ENCODE measurements around the gene CPXM2.

Gene CPXM2

GRCh38 chr10:123891144-123892071 is at the start of gene CPXM2:
Gene CPXM2 (minus strand): TSS chr10:123891807. CDS start chr10:123891659, 148 bp downstream.
- ChIA-PET POLR2A (no interaction called here), CTCF (no interaction called here)
- no peak for DNase-seq (ENCODE audit: extremely low spot score)
- TF ChIP-seq FOXA1 (IDR thresholded peaks at IDR 0.05) (no peak), ZNF384 (IDR thresholded peaks at IDR 0.05) (no peak), ARNT (IDR thresholded peaks at IDR 0.05) (no peak), TARDBP (IDR thresholded peaks at IDR 0.05) (no peak), SUZ12 (IDR thresholded peaks at IDR 0.05) (no peak)

- POLR2A ChIA-PET: no interaction called here
- no peak for DNase-seq (ENCODE audit: extremely low spot score)
- CTCF ChIA-PET: no interaction called here
- TF ChIP-seq HDGF (IDR thresholded peaks at IDR 0.05; ENCODE audit: borderline replicate concordance): no peak
- no peak for TF ChIP-seq ARNT (IDR thresholded peaks at IDR 0.05)
- TF ChIP-seq FOXK2 (IDR thresholded peaks at IDR 0.05): no peak
- no peak for TF ChIP-seq ZNF384 (IDR thresholded peaks at IDR 0.05)
- no peak for TF ChIP-seq SUZ12 (IDR thresholded peaks at IDR 0.05)
- no peak for TF ChIP-seq FOXM1 (IDR thresholded peaks at IDR 0.05; ENCODE audit: borderline replicate concordance)
- no peak for TF ChIP-seq FOXA1 (IDR thresholded peaks at IDR 0.05)
- no peak for TF ChIP-seq PKNOX1 (IDR thresholded peaks at IDR 0.05)
- no peak for TF ChIP-seq ELF4 (IDR thresholded peaks at IDR 0.05)
- no peak for TF ChIP-seq SP1 (IDR thresholded peaks at IDR 0.05)
- TF ChIP-seq LEF1 (IDR thresholded peaks at IDR 0.05; ENCODE audit: borderline replicate concordance): no peak
- no peak for TF ChIP-seq TARDBP (IDR thresholded peaks at IDR 0.05)
Observed at GRCh38 chr10:123939591-123939990, 48.0 kb upstream of the CPXM2 start.

- TF ChIP-seq PKNOX1 (IDR thresholded peaks at IDR 0.05) (no peak), NFRKB (IDR thresholded peaks at IDR 0.05) (no peak), FOXA1 (IDR thresholded peaks at IDR 0.05) (no peak), ELF4 (IDR thresholded peaks at IDR 0.05) (no peak), HDGF (IDR thresholded peaks at IDR 0.05; ENCODE audit: borderline replicate concordance) (no peak), ZNF384 (IDR thresholded peaks at IDR 0.05) (no peak), ARNT (IDR thresholded peaks at IDR 0.05) (no peak), TARDBP (IDR thresholded peaks at IDR 0.05) (no peak), SP1 (IDR thresholded peaks at IDR 0.05) (no peak), L3MBTL2 (conservative IDR thresholded peaks at IDR 0.05) (no peak), BHLHE40 (IDR thresholded peaks at IDR 0.05; ENCODE audit: borderline replicate concordance) (no peak), FOXK2 (IDR thresholded peaks at IDR 0.05) (no peak), SUZ12 (IDR thresholded peaks at IDR 0.05) (no peak), LEF1 (IDR thresholded peaks at IDR 0.05; ENCODE audit: borderline replicate concordance) (no peak)
- POLR2A ChIA-PET: no interaction called here
- DNase-seq (ENCODE audit: extremely low spot score): no peak
- CTCF ChIA-PET: no interaction called here
Observed at GRCh38 chr10:123938890-123939289, 47.3 kb upstream of the CPXM2 start.

GRCh38 chr10:123936426-123936825 is 44.8 kb upstream of the CPXM2 start:
- TF ChIP-seq TARDBP (IDR thresholded peaks at IDR 0.05) (no peak), BHLHE40 (IDR thresholded peaks at IDR 0.05; ENCODE audit: borderline replicate concordance) (no peak), ZNF384 (IDR thresholded peaks at IDR 0.05) (no peak), HDGF (IDR thresholded peaks at IDR 0.05; ENCODE audit: borderline replicate concordance) (no peak), L3MBTL2 (conservative IDR thresholded peaks at IDR 0.05) (no peak)
- no peak for DNase-seq (ENCODE audit: extremely low spot score)
- CTCF ChIA-PET: no interaction called here
- POLR2A ChIA-PET: no interaction called here

- TF ChIP-seq PKNOX1 (IDR thresholded peaks at IDR 0.05) (no peak), FOXM1 (IDR thresholded peaks at IDR 0.05; ENCODE audit: borderline replicate concordance) (no peak), NFRKB (IDR thresholded peaks at IDR 0.05) (no peak), BHLHE40 (IDR thresholded peaks at IDR 0.05; ENCODE audit: borderline replicate concordance) (no peak), ZNF384 (IDR thresholded peaks at IDR 0.05) (no peak), CTBP1 (IDR thresholded peaks at IDR 0.05; ENCODE audit: borderline replicate concordance) (no peak), LEF1 (IDR thresholded peaks at IDR 0.05; ENCODE audit: borderline replicate concordance) (no peak), TARDBP (IDR thresholded peaks at IDR 0.05) (no peak), FOXK2 (IDR thresholded peaks at IDR 0.05) (no peak), L3MBTL2 (conservative IDR thresholded peaks at IDR 0.05) (no peak), SP1 (IDR thresholded peaks at IDR 0.05) (no peak), FOXA1 (IDR thresholded peaks at IDR 0.05) (no peak), SUZ12 (IDR thresholded peaks at IDR 0.05) (no peak)
- ChIA-PET CTCF (no interaction called here), POLR2A (no interaction called here)
- DNase-seq (ENCODE audit: extremely low spot score): no peak
Observed at GRCh38 chr10:123935680-123936079, 44.1 kb upstream of the CPXM2 start.

GRCh38 chr10:123934846-123935245 is 43.2 kb upstream of the CPXM2 start:
- DNase-seq (ENCODE audit: extremely low spot score): no peak
- POLR2A ChIA-PET: no interaction called here
- TF ChIP-seq BHLHE40 (IDR thresholded peaks at IDR 0.05; ENCODE audit: borderline replicate concordance) (no peak), NFRKB (IDR thresholded peaks at IDR 0.05) (no peak), ELF4 (IDR thresholded peaks at IDR 0.05) (no peak), ARNT (IDR thresholded peaks at IDR 0.05) (no peak), SP1 (IDR thresholded peaks at IDR 0.05) (no peak), FOXK2 (IDR thresholded peaks at IDR 0.05) (no peak), CTBP1 (IDR thresholded peaks at IDR 0.05; ENCODE audit: borderline replicate concordance) (no peak)
- CTCF ChIA-PET: no interaction called here
